Ascending aorta (tissue), 2 donors: Measurements from ENCODE around the gene BRI3BP. TPM values are rescaled to one million over a fixed set of nuclear protein-coding genes. Genes with fewer than 3 reads are reported as not detected.
"Not testable (repeated sequence)": the region's sequence is repeated elsewhere in the genome, so short reads cannot be mapped to it uniquely, and the experiment has no call there.

Experiments
- DNase-seq, 2 donors: peaks; one replicate each; pipeline ENCODE4 v3.0.0-alpha.2; 2019; ENCODE audit warnings: low spot score in 2 of 2
- H3K27ac ChIP-seq, 2 donors: fragments of 200-600 bp; sonication (generic); one replicate each; pipeline ENCODE4 v1.5.1; 2016 to 2017; ENCODE audit warnings: mild to moderate bottlenecking in 1 of 2
- H3K27me3 ChIP-seq: fragments of 200-600 bp; sonication (generic); one replicate; pipeline ENCODE4 v1.5.1; 2017
- H3K36me3 ChIP-seq, 2 donors: fragments of 200-600 bp; sonication (generic); one replicate each; pipeline ENCODE4 v1.5.1; 2016
- H3K4me1 ChIP-seq, 2 donors: fragments of 200-600 bp; sonication (generic); one replicate each; pipeline ENCODE4 v1.5.1; 2016 to 2017; ENCODE audit warnings: mild to moderate bottlenecking in 1 of 2
- H3K4me3 ChIP-seq, 2 donors: fragments of 200-600 bp; sonication (generic); one replicate each; pipeline ENCODE4 v1.5.1; 2016 to 2017; ENCODE audit warnings: mild to moderate bottlenecking in 1 of 2
- H3K9me3 ChIP-seq, 2 donors: fragments of 200-600 bp; sonication (generic); one replicate each; pipeline ENCODE4 v1.5.1; 2016
- intact Hi-C: fragments of 100-400 bp; cut with DNase I; formaldehyde crosslinking; loops from one replicate; pipeline ENCODE4 v1.15.1; 2023
- total RNA-seq: library from RNA; depleted of rRNA; stranded (reverse); fragments of >200 nt; gene quantifications from one replicate; pipeline ENCODE4 v1.1.0, GENCODE V29; 2016
- TF ChIP-seq, protein P1 (sequence below), 3 experiments: fragments of 200-600 bp in 2 of 3; fragments of 450-650 bp in 1 of 3; sonication (generic) in 2 of 3; IDR thresholded peaks; one replicate each; pipeline ENCODE4 v1.5.1; 2016 to 2019; ENCODE audit warnings: antibody characterized with exemption in 3 of 3, mild to moderate bottlenecking in 1 of 3, moderate library complexity in 1 of 3

Gene BRI3BP
- total RNA-seq, 1 donor from 2014 or later: 2.1 TPM

DNA sequence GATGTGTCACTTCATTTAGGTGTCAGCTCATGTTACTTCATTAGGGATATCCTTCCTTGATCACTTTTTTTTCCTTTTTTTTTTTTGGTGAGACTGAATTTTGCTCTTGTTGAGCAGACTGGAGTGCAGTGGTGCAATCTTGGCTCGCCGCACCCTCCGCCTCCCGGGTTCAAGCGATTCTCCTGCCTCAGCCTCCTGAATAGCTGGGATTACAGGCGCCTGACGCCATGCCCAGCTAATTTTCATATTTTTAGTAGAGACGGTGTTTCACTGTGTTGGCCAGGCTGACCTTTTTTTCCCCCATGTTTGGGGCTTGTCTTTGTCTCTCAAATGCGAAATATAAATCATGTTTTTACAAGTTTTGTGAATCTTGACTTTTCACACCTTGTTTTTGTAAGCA lies 62.1 kb downstream of the BRI3BP start:
- TF ChIP-seq, protein P1, sequence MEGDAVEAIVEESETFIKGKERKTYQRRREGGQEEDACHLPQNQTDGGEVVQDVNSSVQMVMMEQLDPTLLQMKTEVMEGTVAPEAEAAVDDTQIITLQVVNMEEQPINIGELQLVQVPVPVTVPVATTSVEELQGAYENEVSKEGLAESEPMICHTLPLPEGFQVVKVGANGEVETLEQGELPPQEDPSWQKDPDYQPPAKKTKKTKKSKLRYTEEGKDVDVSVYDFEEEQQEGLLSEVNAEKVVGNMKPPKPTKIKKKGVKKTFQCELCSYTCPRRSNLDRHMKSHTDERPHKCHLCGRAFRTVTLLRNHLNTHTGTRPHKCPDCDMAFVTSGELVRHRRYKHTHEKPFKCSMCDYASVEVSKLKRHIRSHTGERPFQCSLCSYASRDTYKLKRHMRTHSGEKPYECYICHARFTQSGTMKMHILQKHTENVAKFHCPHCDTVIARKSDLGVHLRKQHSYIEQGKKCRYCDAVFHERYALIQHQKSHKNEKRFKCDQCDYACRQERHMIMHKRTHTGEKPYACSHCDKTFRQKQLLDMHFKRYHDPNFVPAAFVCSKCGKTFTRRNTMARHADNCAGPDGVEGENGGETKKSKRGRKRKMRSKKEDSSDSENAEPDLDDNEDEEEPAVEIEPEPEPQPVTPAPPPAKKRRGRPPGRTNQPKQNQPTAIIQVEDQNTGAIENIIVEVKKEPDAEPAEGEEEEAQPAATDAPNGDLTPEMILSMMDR (IDR thresholded peaks at IDR 0.05): no peak
- no peak for DNase-seq
- no peaks in the 10 kb centered on the region for H3K27me3 ChIP-seq
- H3K36me3 ChIP-seq: no peaks in the 10 kb centered on the region
- intact Hi-C loops: no loop called here
- no peaks in the 10 kb centered on the region for H3K9me3 ChIP-seq
- no peaks in the 10 kb centered on the region for H3K4me1 ChIP-seq
- no peak overlapping the region for H3K4me3 ChIP-seq
- H3K27ac ChIP-seq: no peak overlapping the region

DNA sequence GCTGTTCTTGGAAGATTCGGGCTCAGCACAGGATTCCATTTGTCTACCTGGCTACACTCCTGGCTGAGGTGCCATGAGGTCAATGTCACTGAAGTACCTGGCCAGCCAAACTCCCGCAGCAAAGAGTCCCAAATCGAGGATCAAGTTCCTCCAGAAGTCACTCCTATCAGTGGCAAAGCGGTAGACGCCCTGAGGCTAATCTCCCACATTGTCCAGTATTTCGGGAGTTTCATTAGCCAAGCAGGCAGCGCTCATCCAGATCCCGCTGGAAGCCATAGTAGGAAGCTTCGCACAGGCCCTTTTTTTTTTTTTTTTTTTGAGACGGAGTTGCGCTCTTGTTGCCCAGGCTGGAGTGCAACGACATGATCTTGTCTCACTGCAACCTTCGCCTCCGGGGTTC lies 62.9 kb downstream of the BRI3BP start:
- Histone ChIP-seq H3K4me1 (no peaks in the 10 kb centered on the region), H3K27ac (no peak overlapping the region), H3K4me3 (no peak overlapping the region), H3K9me3 (no peaks in the 10 kb centered on the region), H3K27me3 (no peaks in the 10 kb centered on the region), H3K36me3 (no peaks in the 10 kb centered on the region)
- intact Hi-C loops: no loop called here
- TF ChIP-seq, protein P1 (IDR thresholded peaks at IDR 0.05): no peak
- no peak for DNase-seq

DNA sequence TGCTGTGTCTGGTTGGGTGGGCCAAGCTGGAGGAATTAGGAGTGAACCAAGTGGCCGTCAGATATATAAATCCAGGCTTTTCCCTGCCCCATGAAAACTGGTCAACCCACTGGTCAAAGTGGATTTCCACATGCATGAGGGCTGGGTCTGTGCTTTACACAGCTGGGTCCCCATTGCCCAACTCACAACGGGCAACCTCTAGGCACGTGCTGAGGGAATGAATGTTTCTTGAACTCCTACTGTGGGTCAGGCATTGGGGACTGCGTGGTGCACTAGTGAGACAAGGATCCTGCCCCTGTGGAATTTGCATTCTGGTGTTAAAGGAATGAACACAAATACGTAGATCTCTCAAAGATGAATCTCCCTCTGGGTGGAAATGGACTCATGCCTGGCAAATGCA lies 64.3 kb downstream of the BRI3BP start:
- Histone ChIP-seq H3K36me3 (no peaks in the 10 kb centered on the region), H3K4me3 (no peak overlapping the region), H3K27me3 (no peaks in the 10 kb centered on the region), H3K9me3 (no peaks in the 10 kb centered on the region), H3K27ac (no peak overlapping the region), H3K4me1 (no peaks in the 10 kb centered on the region)
- TF ChIP-seq, protein P1 (IDR thresholded peaks at IDR 0.05): no peak
- no peak for DNase-seq
- intact Hi-C loops: no loop called here

DNA sequence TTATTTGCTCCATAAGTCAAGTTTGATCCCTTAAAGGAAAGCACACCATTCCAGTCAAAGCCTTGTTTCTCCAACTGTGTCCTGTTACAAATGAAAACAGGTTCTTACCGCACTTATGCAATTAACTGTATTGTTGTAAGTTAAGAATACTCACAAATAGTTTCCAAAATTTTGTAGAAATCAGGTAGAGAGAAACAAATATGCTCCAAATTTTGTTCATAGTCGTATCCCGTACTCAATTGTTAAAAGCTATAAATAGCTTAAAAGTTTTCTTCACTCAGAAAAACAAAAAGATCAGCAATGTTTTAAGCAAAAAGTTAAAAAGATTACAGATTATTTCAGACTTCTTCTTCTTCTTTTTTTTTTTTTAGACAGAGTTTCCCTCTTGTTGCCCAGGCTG lies 67.8 kb downstream of the BRI3BP start:
- TF ChIP-seq, protein P1 (IDR thresholded peaks at IDR 0.05): no peak
- Histone ChIP-seq H3K9me3 (no peaks in the 10 kb centered on the region), H3K36me3 (no peaks in the 10 kb centered on the region), H3K4me1 (peaks cover 4 to 7% of the 10 kb centered on the region in 2 donors), H3K27ac (no peak overlapping the region), H3K4me3 (no peak overlapping the region), H3K27me3 (no peaks in the 10 kb centered on the region)
- DNase-seq: no peak
- intact Hi-C loops: loop anchor here (10.0 kb wide), 1 partner anchor 156 kb away; no protein-coding TSS in a partner anchor

DNA sequence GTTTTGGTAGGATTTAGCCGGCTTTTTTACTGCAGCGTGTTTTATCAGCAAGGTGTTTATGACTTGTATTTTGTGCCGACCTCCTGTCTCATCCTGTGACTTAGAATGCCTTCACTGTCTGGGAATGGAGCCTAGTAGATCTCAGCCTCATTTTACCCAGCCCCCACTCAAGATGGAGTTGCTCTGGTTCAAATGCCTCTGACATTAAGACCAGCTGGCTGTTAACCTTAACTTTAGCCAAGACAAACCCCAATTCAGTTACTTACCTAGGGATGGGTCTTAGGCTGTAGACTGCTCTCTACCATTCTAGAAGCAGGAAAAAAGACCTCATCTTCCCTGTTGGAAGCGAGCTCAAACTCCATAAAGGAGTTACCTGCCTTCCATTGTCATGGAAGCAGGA lies 70.1 kb downstream of the BRI3BP start:
- H3K27ac ChIP-seq, DNase-seq, H3K36me3 ChIP-seq, H3K9me3 ChIP-seq, H3K27me3 ChIP-seq, H3K4me3 ChIP-seq: not testable (repeated sequence)
- intact Hi-C loops: loop anchor here (10.0 kb wide), 1 partner anchor 159 kb away; no protein-coding TSS in a partner anchor
- H3K4me1 ChIP-seq: peaks cover 4 to 11% of the 10 kb centered on the region in 2 donors

DNA sequence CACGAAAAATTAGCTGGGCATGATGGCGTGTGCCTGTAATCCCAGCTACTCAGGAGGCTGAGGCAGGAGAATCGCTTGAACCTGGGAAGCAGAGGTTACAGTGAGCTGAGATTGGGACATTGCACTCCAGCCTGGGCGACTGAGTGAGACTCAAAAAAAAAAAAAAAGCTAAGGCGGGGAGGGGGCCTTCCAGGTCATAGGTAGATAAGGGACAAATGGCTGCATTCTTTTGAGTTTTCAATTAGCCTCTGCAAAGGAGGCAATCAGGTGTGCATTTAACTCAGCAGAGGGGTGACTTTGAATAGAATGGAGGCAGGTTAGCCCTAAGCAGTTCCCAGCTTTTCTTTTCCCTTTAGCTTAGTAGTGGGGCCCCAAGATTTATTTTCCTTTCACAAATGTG lies 71.0 kb downstream of the BRI3BP start:
- intact Hi-C loops: loop anchor here (10.0 kb wide), 1 partner anchor 160 kb away; no protein-coding TSS in a partner anchor
- no peak for DNase-seq
- H3K36me3 ChIP-seq: no peaks in the 10 kb centered on the region
- H3K27ac ChIP-seq: no peak overlapping the region
- peak overlapping the region; percentile 67 to 99 for H3K4me3 ChIP-seq
- no peaks in the 10 kb centered on the region for H3K27me3 ChIP-seq
- peaks cover 4 to 11% of the 10 kb centered on the region in 2 donors for H3K4me1 ChIP-seq
- TF ChIP-seq, protein P1 (IDR thresholded peaks at IDR 0.05): no peak
- no peaks in the 10 kb centered on the region for H3K9me3 ChIP-seq
